Body of pancreas (tissue), 4 donors: Measurements from ENCODE around the gene PRKD1.

Experiments used
- POLR2A ChIP-seq, 3 donors: fragments of 450-650 bp; IDR thresholded peaks; one replicate each; pipeline ENCODE4 v1.6.1; 2016; ENCODE audit warnings: antibody characterized with exemption in 3 of 3, mild to moderate bottlenecking in 2 of 3
- TF ChIP-seq, protein P1 (sequence below), 7 experiments: fragments of 450-650 bp in 4 of 7; fragments of 200-600 bp in 3 of 7; sonication (generic) in 3 of 7; IDR thresholded peaks; one replicate each; pipeline ENCODE4 v1.5.1; 2016 to 2019; ENCODE audit warnings: antibody characterized with exemption in 7 of 7

DNA sequence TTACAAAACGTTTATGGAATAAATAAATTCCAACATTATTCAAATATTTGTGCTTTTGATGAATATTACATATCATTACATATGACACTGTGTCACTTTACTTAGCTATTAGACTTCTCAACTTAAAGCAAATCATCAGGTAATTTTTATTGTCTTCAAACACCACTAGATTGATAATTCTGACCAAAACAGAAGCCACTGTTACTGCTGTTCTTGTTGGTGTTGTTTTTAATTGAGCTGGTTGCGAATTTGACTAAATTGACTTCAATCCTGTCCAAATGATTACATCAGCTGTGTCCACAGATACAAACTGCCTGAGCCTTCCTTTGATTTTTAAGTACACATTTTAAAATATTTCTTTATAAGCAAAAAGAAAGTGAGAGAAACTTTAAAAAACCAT lies 29.2 kb downstream of the PRKD1 start:
- TF ChIP-seq POLR2A (IDR thresholded peaks at IDR 0.05): no peak
- TF ChIP-seq, protein P1, sequence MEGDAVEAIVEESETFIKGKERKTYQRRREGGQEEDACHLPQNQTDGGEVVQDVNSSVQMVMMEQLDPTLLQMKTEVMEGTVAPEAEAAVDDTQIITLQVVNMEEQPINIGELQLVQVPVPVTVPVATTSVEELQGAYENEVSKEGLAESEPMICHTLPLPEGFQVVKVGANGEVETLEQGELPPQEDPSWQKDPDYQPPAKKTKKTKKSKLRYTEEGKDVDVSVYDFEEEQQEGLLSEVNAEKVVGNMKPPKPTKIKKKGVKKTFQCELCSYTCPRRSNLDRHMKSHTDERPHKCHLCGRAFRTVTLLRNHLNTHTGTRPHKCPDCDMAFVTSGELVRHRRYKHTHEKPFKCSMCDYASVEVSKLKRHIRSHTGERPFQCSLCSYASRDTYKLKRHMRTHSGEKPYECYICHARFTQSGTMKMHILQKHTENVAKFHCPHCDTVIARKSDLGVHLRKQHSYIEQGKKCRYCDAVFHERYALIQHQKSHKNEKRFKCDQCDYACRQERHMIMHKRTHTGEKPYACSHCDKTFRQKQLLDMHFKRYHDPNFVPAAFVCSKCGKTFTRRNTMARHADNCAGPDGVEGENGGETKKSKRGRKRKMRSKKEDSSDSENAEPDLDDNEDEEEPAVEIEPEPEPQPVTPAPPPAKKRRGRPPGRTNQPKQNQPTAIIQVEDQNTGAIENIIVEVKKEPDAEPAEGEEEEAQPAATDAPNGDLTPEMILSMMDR (IDR thresholded peaks at IDR 0.05): no peak
